Activated CD4-positive, CD25-positive, alpha-beta regulatory T cell (primary cell): ENCODE results near the gene NAGS.
"Not testable (repeated sequence)": the region's sequence is repeated elsewhere in the genome, so short reads cannot be mapped to it uniquely, and the experiment has no call there.

ENCODE experiments used
- DNase-seq, 4 experiments: peaks; one replicate each; lab custom pipeline; 2025; lab: John Stamatoyannopoulos, UW

NAGS gene, protein sequence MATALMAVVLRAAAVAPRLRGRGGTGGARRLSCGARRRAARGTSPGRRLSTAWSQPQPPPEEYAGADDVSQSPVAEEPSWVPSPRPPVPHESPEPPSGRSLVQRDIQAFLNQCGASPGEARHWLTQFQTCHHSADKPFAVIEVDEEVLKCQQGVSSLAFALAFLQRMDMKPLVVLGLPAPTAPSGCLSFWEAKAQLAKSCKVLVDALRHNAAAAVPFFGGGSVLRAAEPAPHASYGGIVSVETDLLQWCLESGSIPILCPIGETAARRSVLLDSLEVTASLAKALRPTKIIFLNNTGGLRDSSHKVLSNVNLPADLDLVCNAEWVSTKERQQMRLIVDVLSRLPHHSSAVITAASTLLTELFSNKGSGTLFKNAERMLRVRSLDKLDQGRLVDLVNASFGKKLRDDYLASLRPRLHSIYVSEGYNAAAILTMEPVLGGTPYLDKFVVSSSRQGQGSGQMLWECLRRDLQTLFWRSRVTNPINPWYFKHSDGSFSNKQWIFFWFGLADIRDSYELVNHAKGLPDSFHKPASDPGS

DNA sequence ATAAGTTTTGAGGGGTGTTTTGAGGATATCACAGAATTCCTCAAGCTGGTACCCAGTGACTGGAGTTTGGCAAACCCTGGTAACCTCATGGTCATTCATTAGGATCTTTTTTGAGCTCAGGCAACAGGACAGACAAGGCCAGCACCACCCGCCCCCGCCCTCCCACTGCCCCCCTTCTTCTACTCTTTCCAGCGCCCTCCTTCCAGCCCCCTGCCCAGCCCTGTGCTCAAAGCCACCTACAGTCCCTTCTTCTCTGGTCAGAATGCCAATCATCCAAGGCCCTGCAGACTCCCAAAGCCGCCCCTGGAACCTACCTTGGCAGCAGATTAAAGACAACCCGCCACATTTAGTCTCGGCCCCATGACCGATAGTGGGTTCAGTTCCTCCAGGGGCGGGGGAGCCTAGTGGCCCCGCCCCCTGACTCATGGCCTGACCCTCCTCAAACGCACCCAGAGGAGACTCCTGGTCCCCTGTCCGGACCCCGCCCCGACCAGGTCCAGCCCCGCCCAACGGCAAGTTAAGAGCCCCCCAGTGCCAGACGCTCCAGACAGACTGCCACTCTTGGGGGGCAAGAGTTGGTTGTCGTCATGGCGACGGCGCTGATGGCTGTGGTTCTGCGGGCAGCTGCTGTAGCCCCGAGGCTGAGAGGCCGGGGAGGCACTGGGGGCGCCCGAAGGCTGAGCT is at the start of gene NAGS:
NAGS (plus strand) TSS at position 546 of the 684 bp plus-strand sequence; CDS start at position 588, 42 bp downstream.
- no peak for DNase-seq

DNA sequence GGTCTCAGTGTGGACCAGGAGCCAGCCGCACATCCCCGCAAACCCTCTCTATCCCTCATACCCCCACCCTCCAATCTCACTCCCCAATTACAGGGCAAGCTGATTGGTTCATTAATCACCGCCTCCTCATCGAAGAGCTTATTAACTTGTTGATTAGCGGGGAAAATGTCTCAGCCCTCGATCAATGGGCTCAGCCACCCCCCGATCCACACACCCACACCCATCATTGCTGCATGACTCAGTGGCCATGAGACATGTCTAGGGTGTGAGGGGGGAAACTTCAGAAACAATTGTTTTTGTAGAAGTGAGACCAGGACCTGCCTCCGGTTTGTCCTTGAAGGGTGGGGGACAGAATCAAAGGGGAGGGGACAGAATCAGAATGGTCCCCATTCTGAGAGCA is 48.2 kb upstream of the NAGS start:
- no peak for DNase-seq

DNA sequence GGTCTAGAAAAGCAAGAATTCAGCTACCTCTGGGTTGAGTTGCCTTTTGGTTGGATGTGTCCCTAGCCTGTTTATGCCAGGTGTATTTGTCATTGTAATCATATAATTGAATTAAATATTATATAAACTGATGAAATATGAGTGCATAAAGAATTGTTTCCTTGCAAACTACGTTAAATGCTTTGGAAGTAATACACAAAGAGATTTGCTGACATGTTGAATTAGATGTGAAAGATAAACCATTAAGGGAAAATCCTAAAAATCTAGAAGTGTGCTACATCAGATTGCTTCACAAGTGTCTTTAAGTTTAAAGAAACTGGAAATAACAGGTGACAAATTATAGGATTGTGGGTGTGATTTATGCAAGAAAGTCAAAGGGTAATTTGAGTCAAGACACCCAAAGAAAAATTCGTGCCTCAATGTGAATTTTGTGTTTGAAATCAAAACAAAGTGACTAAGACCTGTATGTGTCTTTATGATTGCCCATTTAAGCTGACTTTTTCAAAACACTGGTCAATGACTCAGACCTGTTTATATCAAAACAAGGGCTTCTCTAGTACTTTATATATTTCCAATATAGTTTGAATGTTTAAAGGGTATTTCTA is 45.6 kb upstream of the NAGS start:
- DNase-seq: no peak

DNA sequence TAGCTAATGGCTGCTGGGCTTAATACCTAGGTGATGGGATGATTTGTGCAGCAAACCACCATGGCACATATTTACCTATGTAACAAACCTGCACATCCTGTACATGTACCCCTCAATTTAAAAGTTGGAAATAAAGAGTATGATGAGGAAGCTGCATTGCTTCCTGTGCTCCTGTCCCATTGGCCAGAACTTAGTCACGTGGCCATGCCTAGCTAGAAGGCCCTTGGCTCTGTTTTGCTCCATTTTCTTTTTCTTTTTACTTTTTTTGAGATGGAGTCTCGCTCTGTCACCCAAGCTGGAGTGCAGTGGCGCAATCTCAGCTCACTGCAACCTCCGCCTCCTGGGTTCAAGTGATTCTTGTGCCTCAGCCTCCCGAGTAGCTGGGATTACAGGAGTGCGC is 43.1 kb upstream of the NAGS start:
- DNase-seq: not testable (repeated sequence)

DNA sequence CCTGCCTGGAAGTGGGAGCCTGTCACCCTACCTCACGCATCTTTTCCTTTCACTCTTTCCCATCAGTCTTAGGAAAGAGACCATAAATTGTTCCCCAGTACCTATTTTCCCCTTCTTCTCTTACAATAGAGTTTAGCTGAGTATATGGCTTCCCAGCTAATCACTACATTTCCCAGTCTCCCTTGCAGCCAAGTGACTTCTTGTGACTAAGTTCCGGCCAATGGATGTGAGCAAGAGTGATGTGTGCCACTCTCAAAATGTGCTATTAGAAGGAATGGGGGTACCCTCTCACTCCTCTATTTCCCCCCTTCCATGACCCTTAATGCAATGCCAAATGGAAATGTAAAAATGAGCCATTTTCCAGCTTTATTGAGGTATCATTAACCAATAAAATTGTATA is 42.5 kb upstream of the NAGS start:
- no peak for DNase-seq

DNA sequence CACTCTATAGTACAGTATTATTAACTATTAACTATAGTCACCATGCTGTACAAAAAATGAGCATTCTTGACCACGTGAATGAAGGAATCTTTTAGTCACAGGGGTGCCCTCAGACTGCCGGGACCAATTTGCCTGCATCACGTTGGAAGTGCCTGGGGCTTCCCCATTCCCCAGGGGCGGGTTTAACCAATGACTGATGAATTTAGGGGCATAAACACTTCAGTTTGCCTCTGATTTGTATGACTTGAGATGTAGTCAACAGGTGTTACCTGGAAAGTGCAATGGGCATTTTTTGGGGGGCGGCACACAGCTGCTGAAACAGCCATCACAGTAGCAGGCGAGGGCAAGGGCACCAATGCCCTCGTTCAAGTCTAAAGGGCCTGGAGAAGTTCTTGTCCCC is 41.9 kb upstream of the NAGS start:
- no peak for DNase-seq

DNA sequence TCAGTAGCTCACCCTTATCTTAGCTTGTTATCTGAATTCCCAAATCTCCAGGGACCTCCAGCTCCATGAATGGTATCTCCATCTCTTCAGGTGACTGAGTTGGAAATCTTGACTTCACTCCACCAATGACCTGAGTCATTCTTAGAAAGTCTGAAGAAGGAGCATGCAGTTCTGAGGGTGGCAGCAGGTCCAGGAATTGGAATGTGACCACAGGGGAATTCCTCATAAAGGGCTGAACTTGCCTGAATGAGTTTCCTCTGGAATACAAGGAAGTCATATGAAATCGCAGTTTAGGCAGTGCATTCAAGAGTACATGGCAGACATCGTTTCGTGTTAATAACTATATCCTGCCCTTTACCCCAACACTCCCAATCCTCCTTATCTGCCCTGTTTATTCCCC is 38.1 kb upstream of the NAGS start:
- no peak for DNase-seq

DNA sequence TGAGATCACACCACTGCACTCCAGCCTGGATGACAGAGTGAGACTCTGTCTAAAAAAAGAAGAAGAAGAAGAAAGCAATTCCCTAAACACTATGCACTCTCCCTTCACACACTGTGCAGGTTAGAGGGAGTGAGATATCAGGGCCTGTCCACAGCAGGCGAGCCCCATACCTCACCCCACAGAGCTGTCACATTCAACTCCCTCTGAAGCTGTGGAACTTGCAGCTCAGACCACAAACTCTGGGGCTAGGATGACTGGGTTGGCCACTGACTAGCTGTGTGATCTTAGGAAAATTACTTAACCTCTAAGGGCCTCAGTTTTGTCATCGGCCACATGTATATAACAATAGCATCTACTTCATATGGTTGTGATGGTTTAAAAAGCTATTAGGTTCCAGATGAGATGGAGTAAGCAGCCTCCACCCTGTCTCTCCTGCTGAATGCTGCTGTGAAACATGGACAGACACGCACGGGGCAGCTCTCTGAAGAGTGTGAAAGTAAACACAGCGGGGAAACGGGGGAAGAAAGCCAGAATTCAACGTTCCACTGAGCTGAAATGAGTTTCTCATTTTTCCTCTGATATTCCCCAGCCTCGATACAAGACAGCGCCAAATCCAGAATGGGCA is 37.1 kb upstream of the NAGS start:
- DNase-seq: no peak

DNA sequence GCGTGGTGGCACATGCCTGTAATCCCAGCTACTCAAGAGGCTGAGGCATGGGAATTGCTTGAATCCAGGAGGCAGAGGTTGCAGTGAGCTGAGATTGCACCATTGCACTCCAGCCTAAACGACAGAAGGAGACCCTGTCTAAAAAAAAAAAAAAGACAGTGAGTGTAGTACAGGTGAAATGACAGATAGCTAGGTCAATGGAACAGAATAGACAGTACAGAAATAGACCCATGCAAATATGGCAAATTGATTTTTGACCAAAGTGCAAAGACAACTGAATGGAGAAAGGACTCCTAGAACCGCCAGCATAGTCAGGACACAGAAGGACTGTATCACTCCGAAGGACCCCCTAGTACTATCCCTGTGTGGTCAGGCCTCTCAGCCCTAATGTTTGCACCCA is 34.1 kb upstream of the NAGS start:
- DNase-seq: no peak

DNA sequence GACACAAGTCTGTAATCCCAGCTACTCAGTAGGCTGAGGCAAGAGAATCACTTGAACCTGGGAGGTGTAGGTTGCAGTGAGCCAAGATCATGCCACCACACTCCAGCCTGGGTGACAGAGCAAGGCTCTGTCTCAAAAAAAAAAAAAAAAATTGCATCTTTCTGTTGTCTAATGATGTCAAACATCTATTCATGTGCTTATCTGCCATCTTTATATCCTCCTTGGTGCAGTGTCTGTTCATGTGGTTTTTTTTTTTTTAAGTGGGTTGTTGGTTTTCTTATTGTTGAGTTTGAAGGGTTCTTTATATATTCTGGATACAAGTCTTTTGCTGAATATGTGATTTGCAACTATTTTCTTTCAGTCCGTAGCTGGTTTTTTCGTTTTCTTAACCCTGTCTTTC is 33.0 kb upstream of the NAGS start:
- DNase-seq: not testable (repeated sequence)

DNA sequence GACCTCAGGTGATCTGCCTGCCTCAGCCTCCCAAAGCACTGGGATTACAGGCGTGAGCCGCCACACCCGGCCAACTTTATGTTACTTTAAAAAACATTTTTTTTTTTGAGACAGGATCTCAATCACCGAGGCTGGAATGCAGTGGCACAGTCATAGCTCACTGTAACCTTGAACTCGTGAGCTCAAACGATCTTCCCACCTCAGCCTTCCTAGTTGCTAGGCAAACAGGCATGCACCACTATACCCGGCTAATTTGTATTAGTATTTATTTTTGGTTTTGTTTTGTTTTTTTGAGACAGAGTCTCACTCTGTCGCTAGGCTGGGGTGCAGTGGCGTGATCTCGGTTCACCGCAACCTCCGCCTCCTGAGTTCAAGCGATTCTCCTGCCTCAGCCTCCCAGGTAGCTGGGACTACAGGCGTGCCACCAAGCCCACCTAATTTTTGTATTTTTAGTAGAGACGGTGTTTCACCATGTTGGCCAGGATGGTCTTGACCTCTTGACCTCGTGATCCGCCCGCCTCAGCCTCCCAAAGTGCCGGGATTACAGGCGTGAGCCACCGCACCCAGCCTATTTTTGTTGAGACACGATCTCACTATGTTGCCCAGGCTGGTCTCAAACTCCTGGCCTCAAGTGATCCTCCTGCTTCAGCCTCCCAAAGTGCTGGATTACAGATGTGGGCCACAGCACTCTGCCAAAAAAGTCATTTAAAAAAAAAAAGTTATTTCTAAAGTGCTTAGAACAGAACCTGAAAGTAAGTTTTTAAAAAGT is 31.8 kb upstream of the NAGS start:
- DNase-seq: not testable (repeated sequence)

DNA sequence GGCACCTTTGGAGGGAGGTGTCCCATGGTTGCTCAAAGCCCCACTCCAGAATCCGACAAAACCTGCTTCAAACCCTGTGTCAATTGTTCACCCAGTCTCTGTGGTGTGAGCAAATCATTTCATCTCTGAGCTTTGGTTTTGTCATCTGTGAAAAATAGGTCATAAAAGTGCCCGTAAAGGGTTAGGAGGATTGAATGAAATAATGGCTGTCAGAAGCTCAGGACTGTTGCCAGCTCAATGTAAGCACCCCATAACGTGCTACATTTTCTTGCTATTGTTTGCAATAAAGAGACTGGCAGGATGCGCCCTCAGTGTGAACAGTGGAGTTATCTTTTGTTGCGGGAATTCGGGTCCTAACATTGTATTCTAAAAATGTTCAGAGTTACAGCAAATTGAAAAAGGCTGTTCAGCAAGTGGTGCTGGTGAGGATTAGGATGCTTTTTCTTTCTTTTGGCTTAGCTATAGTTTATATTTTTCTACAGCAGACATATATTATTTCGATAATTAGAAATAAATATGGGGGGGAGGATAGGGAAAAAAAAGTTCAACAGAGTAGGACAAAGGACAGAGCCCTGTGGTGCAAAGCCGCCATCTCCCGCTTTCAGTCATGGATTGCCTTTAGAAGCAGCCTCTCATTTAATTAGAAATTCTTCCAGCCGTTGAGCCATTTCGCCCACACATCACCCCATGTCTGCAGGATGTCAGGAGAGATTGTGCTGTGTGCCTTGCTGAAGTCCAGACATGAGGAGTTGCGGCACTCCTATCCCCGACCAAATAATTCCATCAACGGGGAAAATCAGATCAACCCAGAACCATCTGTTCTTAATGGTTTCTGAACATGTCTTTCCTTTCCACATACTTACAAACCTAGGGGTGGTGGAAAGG is 29.8 kb upstream of the NAGS start:
- no peak for DNase-seq

DNA sequence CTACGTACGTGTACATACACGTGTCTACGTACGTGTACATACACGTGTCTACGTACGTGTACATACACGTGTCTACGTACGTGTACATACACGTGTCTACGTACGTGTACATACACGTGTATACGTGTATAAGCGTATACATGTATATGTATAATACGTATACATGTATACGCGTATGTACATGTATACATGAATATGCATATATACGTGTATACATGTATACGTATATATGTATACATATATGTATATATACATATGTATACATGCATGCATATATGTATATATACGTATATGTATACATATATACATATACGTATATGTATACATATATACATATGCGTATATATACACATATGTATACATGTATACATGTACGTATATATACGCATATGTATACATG is 28.5 kb upstream of the NAGS start:
- DNase-seq: no peak

DNA sequence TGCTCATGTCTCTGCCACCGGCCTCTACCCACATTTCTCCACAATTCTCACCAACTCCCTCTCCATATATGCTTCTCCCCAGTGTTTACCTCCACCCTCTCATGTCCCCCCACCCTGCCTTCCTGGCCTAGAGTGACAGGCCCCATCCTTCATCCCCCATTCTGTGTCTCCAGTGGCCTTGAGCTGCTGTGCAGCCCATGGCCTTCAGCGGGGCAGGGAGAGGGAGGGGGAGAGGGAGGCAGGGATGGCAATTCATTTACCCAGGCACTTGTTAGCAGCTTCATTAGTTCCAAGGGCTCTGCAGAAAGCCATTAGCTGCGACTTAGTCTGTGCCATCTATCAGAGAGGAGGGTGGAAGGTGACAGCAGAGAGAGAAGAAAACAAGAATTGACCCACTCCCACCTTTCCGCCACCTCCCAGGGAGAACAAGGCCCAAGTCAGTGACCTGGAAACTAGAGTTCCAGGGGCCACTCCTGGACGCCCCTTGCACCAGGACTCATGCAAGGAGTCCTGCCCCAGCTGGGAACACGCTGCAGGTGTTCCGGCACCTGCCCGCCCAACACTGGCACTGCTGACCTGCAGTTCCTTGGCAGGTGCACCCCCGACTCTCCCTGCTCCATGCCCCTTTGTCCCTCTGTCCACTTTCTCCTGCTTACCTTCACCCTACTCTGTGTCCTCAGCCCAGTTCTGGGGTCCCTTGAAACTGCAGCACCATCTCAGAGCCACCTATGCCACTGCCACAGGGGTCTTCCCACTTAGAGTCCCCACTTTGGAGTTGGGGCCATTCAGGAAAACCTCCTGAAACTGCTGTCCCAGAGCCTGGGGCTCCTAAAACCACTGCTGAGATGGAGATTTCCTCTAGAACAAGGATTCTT is 27.2 kb upstream of the NAGS start:
- no peak for DNase-seq

DNA sequence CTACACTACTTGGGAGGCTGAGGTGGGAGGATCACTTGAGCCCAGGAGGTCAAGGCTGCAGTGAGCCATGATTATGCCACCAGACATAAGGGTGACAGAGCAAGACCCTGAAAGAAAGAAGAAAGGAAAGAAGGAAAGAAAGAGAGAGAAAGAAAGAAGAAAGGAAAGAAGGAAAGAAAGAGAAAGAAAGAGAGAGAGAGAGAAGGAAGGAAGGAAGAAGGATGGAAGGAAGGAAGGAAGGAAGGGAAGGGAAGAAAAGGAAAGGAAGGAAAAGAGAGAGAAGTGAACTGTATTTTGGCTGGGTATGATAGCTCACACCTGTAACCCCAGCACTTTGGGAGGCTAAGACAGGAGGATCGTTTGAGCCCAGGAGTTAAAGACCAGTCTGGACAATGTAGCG is 26.3 kb upstream of the NAGS start:
- DNase-seq: no peak

DNA sequence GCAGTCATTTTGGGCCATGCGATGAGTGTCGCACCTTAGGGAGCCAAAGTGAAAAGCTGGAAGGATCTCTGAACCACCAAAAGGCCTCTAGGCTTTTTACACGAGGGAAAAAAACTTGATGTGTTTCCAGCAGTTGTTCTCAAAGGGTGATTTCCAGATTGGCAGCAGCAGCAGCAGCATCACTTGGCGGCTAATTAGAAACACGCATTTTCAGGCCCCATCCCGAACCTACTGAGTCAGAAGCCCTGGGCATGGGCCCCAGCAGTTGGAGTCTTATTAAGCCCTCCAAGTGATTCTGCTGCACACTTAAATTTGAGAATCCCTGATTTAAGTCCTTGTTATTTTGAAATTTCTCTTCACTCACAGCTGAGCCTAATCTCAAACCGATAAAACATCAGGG is 25.4 kb upstream of the NAGS start:
- DNase-seq: no peak

DNA sequence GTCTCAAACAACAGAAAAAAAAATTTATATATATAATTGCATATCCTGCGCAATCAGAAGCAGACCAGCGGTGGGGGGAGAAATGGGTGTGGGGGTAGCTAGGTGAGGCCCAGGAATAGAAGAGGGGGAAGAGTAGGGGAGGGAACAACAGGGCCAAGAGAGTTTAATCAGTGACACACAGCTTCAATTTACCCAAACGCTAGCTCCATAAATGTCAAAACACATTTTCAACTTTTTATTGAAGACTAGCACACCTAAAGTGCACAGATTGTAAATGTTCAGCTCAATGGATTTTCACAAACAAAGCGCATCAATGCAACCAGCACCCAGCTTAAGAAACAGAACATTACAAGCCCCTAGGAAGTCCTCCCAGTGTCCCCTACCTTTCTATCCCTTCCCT is 24.8 kb upstream of the NAGS start:
- DNase-seq: no peak

DNA sequence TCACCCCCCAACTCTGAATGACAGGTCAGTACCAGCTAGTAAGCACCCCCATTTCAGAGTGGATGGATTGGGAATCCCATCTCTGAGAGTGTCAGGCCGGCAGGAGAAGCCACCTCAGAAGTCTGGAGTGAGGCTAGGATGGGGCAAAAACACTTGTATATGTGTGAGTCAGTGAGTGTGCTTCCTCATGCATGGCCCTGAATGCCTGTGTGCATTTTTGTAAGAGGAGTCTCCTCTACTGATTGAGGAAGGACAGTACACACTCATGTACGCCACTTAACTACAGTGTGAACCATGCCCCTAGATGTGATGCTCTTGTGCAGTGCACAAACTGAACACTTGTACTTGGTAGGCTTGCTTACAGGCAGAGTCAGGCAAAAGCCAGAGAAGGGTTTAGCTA is 22.3 kb upstream of the NAGS start:
- DNase-seq: no peak

DNA sequence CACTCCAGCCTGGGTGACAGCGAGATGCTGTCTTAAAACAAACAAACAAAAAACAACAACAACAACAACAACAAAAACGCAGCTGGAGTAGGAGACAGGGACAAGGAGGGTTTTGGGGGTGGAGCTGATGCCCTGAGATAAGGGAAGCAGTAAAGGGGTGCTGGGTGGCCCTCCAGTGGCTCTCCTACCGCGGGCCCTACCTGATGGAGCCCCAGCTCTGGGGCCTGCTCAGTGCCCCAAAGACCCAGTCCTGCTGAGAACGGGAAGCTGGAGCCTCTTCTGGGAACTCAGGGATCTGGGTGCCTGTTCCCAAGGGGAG is 21.3 kb upstream of the NAGS start:
- no peak for DNase-seq
